Activated CD8-positive, alpha-beta memory T cell treated with anti-CD3 and anti-CD28 coated beads for 1 hour (primary cell): Measurements from ENCODE around the gene HCN4.
"Not testable (repeated sequence)": the region's sequence is repeated elsewhere in the genome, so short reads cannot be mapped to it uniquely, and the experiment has no call there.

Experiments
- DNase-seq, 2 donors: peaks; one replicate each; pipeline ENCODE4 v3.0.0-alpha.2; 2020; ENCODE audit warnings: low read depth in 1 of 2; ENCODE audit errors: extremely low read depth in 1 of 2

Gene HCN4

GRCh38 chr15:73368301-73369136 lies at the start of gene HCN4:
Gene HCN4 (minus strand): TSS chr15:73368958. CDS start chr15:73368270, 688 bp downstream.
- no peak for DNase-seq

GRCh38 chr15:73414876-73415275 lies 46.1 kb upstream of the HCN4 start:
- no peak for DNase-seq

GRCh38 chr15:73403171-73403570 lies 34.4 kb upstream of the HCN4 start:
- DNase-seq, result no peak

- not testable (repeated sequence) for DNase-seq
Observed at GRCh38 chr15:73400222-73400621, 31.5 kb upstream of the HCN4 start.

- no peak for DNase-seq
Observed at GRCh38 chr15:73398861-73399260, 30.1 kb upstream of the HCN4 start.

- no peak for DNase-seq
Observed at GRCh38 chr15:73397461-73397860, 28.7 kb upstream of the HCN4 start.

- DNase-seq, result no peak
Observed at GRCh38 chr15:73395671-73396070, 26.9 kb upstream of the HCN4 start.

- DNase-seq, result no peak
Observed at GRCh38 chr15:73394782-73395181, 26.0 kb upstream of the HCN4 start.

GRCh38 chr15:73393336-73393735 lies 24.6 kb upstream of the HCN4 start:
- DNase-seq, result no peak

- no peak for DNase-seq
Observed at GRCh38 chr15:73392025-73392424, 23.3 kb upstream of the HCN4 start.

GRCh38 chr15:73391128-73391872 lies 22.5 kb upstream of the HCN4 start:
- DNase-seq, result no peak

- DNase-seq, result no peak
Observed at GRCh38 chr15:73389971-73390544, 21.3 kb upstream of the HCN4 start.

- no peak for DNase-seq
Observed at GRCh38 chr15:73389539-73389938, 20.8 kb upstream of the HCN4 start.

- DNase-seq, result no peak
Observed at GRCh38 chr15:73388256-73388781, 19.6 kb upstream of the HCN4 start.

- no peak for DNase-seq
Observed at GRCh38 chr15:73387507-73388255, 18.9 kb upstream of the HCN4 start.

- DNase-seq, result no peak
Observed at GRCh38 chr15:73386886-73387506, 18.2 kb upstream of the HCN4 start.

GRCh38 chr15:73386238-73386637 lies 17.5 kb upstream of the HCN4 start:
- no peak for DNase-seq

- DNase-seq, result no peak
Observed at GRCh38 chr15:73385205-73385604, 16.4 kb upstream of the HCN4 start.

GRCh38 chr15:73383310-73384189 lies 14.8 kb upstream of the HCN4 start:
- no peak for DNase-seq
